Hepatocyte (in vitro differentiated cells): Measurements from ENCODE around the gene KDM2A.

Experiments
- CTCF ChIP-seq: fragments of 200-600 bp; sonication (generic); IDR thresholded peaks from 2 replicates; pipeline ENCODE4 v1.5.1; 2016; ENCODE audit warnings: antibody characterized with exemption, mild to moderate bottlenecking; ENCODE audit not compliant: poor library complexity
- EZH2phosphoT487 ChIP-seq: fragments of 200-600 bp; sonication (generic); IDR thresholded peaks from one replicate; pipeline ENCODE4 v1.6.1; 2018; ENCODE audit warnings: antibody characterized with exemption, mild to moderate bottlenecking, low read depth, moderate library complexity; ENCODE audit not compliant: unreplicated experiment, severe bottlenecking

- TF ChIP-seq CTCF (no peak), EZH2phosphoT487 (no peak)
Observed at GRCh38 chr11:67300756-67301312, 181.8 kb downstream of the KDM2A start.
